OCI-M1 (cell line): Measurements from ENCODE around the gene KLK4.
"Not testable (repeated sequence)": the region's sequence is repeated elsewhere in the genome, so short reads cannot be mapped to it uniquely, and the experiment has no call there.

Experiments used
- DNase-seq: peaks from one replicate; lab custom pipeline; 2025; lab: John Stamatoyannopoulos, UW

Gene KLK4

DNA sequence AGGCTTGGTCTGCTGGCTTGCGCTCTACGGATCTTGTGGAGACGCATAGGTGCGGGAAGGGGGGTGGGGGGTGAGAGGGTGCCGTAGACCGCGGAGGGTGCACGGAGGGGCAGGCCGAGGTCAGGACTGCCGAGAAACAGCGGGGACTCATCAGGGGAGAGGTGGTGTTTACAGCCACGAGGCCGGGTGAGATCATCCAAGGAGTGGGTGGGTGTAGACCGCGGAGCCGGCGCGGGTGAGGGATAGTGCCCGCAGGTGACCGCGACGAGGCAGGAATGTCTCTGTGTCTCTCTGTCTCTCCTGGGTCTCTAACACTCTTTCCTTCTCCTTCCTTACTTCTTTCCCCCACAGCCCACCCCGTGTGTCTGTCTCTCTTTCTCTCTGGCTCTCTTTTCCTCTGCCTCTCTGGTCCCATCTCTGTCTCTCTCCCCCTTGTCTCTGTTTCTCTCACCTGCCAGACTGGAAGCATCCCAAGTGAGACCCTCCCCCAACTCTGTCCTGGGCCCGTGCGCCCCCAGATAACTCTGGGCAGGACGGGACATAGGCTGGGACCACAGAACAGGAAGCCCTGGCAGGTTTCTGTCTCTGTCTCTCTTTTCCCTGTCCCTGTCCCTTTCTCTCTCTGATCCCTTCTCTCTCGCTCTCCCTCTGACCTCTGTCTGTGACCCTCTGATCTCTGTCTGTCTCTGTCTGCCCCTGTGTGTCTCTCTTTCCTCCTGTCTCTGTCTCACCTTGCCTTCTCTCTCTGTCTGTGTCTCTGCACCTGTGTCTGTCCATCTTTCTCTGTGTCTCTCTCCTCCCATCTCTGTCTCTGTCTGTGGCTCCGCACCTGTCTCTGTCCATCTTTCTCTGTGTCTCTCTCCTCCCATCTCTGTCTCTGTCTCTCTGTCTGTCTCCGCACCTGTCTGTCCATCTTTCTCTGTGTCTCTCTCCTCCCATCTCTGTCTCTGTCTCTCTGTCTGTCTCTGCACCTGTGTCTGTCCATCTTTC lies 1.8 kb upstream of the KLK4 start:
- DNase-seq, result no peak

DNA sequence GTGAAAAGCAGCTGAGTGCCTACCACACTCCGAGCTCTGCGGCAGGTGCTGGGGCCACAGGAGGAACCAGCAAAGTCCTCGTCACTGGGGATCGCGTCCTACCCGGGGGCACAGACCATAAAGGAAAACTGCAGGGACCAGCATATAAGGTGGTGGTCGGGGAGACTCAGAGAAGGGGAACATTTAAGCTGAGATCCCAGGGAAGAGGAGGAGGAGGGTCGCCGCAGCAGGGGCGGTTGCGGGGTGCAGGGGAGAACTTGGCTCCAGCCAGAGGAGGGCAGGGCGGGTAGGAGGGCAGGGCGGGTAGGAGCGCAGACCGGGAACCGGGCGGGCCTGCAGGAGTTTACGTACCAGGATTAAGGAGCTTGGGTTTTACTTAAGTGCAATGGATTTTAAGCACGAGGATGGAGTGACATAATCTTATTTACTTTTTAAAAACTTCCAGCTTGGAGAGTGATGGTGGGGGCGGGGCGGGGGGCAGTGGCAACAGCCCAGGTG lies 956 bp upstream of the KLK4 start:
- DNase-seq, result no peak

DNA sequence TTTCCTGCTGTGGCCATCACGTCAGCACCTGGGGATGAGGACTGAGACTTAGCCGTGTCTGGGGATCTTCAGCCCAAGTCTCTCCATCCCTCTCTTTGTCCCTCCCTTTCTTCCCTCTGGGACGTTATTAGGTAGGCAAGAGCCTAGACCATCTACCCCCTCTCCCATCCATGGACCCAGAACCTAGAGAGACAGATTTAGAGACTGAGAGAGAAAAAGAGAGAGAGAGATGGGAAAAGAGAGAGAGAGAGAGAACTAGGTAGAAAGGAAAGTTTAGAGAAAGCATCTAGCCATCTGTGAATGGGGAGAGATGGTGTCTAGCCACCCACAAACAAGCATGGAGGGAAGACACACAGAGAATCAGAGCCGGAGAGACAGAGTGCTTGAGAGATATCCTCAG lies 473 bp downstream of the KLK4 start:
- no peak for DNase-seq

DNA sequence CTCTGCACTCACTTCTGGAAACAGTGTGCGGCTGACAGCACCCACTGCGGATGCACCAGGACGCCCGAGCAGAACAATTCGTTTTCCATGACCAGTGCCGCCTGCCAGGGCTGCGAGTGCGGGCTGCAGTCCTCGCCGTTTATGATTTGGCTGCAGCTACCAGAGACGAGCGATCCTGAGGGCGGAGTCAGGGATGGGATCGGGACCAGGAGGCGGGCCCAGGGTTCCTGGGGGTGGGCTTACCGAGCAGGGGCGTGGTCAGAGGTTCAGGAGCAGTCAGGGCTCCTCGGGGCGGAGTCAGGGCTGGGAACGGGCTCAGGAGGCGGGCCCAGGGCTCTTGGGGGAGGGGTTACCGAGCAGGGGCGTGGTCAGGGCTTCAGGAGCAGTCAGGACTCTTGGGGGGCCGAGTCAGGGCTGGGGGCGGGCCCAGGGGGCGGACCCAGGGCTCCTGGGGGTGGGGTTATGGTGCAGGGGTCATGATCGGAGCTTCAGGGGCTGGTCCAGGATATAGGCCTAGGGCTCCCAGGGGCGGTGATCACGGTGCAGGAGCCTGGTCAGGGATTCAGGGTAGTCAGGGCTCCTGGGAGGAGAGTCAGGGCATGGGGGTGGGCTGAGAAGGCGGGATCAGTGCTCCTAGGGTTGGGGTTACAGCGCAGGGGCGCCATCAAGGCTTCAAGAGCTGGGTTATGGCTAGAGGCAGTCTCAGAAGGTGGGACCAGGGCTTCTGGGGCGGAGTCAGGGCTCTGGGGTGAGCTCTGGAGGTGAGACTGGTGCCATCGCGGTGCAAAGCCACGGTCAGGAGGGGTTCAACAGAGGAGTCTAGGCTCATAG lies 1.7 kb downstream of the KLK4 start:
- DNase-seq, result peak; percentile 28

DNA sequence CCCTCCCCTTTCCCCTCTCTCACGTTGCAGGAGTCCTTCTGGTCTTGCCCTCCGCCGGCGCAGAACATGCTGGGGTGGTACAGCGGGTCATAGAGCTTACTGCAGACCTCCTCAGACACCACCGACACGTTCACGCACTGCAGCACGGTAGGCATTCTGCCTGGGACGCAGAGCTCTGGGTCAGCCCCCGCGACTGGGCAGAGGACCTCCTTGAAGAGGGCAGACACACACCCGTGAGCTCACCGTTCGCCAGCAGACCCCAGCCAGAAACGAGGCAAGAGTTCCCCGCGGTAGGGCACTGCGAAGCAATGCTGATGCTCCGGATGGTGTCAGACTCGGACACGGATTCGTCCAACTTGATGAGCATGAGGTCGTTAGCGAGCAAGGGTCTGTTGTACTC lies 2.9 kb downstream of the KLK4 start:
- DNase-seq, result no peak

DNA sequence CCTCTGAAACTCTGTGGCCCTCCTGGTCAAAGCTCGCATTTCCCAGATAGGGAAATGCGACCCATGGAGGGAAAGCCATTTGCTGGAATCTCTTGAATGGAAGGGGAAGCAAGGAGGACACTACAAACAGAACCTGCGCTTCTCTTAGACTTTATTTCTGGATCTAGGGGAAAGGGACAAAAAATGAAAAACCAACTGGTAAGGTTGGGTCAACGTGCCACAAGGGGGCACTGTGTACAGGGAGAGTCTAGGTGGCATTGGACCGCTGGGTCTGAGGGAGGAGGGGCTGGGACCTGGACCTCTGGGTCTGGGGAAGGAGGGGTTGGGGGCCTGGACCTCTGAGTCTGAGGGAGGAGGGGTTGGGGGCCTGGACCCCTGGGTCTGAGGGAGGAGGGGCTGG lies 5.0 kb downstream of the KLK4 start:
- peak; percentile 70 for DNase-seq

DNA sequence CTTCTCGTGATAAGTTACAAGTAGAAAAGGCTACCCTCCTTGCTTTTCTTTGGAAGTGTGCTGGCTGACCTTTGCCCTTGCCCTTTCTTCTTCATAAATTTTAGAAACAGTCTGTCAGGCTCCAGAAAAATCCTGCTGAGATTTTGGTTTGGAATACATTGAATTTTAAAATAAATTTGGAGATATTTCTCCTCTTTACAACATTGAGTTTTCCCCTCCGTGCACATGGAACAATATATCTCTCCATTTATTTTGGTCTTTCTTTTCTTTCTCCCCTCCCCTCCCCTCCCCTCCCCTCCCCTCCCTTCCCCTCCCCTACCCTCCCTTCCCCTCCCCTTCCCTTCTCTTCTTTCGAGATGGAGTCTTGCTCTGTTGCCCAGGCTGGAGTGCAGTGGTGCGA lies 8.6 kb downstream of the KLK4 start:
- DNase-seq, result no peak

DNA sequence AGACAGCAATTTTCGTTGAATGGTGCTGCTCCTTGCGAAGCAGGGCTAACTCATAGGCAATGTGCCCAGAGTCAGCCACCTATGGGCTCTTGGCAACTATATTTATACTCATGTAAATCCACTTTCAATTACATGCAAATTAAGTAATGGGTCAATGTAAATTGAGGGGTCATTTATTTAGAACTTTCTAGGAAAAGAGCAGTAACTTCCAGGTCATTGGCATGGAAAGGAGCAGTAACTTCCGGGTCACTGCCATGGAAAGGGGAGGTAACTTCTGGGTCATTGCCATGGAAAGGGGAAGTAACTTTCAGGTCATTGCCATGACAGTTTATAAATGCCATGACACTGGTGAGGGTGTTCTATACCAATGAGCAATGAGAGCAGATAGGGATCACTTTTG lies 11.6 kb downstream of the KLK4 start:
- DNase-seq, result peak; percentile 84

DNA sequence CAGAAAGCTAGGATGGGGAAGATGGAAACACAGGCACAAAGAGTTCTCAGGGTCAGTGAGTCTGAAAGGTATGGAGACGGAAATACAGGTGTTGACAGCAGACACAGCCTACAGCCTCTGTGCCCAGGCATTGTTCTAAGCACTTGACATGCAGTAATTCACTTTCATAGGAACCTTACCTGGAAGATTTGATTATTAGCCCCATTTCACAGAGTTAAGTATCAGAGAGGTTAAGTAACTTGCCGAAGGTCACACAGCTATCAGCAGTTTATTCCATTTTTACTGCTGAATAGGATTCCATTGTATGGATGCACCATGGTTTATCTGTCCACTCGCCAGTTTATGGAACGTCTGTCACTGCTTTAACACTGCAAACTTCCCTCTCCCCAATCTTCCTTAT lies 13.2 kb downstream of the KLK4 start:
- DNase-seq, result no peak

DNA sequence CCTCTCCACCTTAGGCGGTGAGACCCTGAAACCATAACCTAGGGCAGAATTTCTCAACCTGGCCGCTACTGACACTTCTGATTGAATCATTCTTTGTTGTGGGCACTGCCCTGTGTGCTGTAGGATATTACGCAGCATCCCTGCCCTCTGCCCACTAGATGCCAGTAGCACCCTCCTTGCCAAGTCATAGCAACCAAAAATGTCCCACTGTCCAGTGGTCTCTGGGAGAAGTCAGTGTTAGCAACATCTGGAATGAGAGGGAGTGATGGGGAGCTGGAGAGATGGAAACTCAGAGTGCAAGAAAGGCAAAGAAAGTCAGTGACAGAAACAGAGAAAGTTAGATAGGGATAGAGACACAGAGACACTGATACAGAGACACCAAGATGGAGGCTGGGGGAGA lies 13.6 kb downstream of the KLK4 start:
- no peak for DNase-seq

DNA sequence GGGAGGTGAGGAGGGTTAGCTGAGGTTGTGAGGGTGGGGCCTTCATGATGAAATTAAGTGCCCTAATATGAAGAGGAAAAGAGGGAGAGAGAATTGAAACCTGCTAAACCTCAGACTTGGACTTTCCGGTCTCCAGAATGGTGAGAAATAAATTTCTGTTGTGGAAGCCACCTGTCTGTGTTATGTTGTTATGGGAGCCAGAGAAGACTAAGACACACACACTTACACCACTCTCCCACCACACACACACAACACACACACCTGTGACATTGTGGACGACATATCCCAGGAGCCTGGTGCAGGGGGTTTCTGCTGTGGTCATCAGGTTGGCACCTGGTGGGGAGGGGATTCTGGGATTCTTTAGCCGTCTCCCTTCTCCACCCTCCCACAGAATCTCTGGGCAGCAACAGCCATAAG lies 14.0 kb downstream of the KLK4 start:
- DNase-seq, result no peak

DNA sequence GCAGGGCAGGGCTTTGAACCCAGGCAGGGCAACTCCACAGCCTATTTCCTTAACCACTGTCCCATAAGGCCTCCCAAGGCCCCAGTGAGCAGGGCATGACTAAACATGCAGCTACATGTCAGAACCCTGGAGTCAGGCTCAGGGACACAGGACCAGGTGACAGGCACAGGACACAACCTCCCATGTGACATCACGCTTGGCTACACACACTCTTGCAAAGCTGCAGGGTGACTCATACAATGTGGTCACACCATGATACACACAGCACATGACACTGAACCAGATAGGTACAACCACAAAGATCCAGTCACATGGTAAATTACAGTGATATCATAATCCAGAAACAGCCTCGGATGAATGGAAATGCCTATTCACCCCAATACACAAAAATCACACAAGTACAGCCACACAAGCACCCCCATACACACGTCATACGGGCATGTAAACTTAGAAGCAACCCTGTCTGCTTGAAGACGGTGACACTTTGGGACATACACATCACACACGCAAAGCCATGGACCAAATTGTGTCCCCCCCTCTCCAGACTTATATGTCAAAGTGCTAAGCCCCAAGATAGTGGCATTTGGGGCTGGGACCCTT lies 14.5 kb downstream of the KLK4 start:
- DNase-seq, result peak; percentile 89

DNA sequence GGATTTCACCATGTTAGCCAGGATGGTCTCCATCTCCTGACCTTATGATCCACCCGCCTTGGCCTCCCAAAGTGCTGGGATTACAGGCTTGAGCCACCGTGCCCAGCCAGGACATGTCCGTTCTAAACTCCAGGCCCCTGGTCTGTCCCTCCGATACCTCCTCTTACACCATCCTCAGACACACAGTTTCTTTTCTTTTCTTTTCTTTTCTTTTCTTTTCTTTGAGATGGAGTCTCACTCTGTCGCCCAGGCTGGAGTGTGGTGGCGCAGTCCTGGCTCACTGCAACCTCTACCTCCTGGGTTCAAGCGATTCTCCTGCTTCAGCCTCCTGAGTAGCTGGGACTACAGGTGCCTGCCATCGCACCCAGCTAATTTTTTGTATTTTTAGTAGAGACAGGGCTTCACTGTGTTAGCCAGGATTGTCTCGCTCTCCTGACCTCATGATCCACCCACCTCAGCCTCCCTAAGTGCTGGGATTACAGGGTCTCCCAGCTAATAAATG lies 15.1 kb downstream of the KLK4 start:
- not testable (repeated sequence) for DNase-seq

DNA sequence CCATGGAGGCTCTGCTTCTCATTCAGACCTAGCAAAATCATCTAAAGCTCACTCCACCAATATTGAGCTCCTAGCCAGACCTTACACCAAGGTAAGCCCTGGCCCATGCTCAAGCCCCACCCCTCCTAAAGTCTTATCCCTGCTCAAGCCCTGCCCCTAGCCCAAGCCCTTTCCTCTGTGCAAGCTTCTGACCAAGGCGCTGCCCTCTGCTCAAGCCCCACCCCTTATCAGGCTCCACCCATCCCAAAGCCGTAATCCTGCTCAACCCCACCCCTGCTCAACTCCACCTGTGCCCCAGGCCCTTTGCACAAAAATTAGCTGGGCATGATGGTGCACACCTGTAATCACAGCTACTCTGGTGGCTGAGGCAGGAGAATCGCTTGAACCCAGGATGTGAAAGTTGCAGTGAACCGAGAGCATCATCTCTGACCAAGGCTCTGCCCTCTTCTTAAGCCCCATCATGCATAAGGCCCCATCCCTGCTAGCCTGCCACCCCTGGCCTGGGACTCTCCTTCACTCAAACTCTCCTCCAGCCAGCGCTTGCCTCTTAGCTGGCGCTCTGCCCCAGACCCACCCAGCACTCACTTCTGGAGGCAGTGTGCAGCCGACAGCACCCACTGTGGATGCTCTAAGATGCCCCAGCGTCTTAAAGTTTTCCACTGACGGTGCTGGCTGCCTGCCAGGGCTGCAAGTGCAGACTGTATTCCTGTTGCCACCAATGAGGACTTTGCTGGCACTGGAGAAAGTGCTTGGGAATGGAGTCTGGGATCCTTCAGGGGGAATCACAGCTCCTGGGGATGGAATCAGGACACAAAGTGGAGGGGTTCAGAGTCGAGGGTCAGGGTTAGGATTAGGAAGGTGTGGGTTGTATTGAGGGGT lies 16.5 kb downstream of the KLK4 start:
- no peak for DNase-seq

DNA sequence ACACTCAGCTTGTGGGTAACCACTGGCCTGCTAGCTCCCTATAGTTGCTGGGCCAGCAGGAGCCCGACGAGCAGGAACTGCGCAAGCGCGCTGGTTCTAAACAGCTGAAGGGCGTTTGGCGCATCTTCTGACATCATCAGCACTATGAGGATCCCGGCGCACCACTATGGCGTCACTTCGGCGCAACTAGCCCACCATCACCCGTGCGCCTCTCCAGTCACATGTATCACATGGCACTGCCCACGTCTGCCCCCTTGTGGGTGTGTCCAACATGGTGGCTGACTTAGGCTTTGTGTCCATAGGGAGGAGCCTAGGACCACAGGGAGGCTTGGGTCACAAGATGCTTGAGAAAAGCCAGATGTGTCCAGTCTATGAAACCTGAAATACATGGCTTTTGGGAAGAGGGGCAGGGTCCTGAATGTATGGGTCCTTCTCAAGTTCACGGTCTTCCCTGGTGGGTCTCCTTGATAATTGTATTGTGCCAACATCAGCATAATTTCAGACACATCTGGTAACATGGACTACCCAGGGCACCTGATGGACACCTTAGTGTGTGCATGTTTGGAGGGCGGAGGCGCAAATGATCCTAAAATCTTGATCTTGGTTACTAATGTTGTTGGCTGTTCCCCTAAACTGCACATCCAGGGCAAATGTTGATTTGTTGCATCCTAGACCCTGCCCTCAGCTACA lies 18.0 kb downstream of the KLK4 start:
- peak; percentile 39 for DNase-seq

DNA sequence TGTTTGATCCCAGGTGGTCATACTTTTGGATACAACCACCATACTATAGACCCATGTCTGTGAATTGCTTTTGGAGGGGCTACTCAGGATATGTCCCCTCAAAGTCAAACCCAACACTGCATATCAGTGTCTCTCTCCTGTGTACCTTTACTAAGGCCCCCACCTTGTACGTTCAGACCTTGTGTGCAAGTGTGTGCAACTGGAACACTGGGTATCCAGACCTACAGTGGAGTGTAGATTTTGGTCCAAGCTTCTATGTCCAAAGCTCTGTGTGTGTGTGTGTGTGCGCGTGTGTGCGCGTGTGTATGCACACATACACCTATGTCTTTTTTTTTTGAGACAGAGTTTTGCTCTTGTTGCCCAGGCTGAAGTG lies 20.0 kb downstream of the KLK4 start:
- DNase-seq, result no peak

DNA sequence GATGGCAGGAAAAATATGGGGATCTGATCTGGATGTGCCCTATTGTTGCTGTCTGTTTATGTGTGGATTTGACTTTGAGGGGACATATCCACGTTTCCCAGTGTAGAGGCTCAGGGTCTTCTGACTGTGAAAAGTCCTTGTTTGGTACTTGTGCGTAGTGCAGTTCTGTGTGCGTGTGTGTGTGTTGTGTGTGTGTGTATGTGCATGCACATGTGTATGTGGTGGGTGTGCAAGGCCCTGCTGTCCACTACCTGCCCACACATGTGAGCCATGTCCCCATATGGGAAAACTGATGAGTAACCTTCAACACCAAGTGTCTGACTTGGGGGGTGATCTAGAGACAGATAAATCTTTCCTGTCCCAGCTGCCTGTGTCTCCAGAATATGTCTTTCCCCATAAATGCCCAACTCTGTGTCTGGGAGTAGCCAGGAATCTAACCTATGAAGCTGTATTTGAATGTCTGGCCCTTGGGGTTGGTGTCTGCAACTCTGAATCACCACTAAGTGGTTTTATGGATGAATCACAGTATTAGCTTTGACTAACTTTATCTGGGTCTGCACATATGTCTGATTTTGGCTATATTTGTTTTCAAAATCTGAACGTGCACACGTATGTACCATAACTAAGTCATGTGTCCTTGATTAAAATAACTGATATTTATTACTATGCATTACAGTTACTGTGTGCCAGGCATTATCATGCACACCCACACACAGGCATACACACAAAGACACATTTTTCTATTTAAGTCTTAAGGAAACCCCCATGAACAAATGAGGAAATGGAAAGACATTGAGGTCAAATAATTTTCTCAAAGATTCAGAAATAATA lies 20.6 kb downstream of the KLK4 start:
- no peak for DNase-seq

DNA sequence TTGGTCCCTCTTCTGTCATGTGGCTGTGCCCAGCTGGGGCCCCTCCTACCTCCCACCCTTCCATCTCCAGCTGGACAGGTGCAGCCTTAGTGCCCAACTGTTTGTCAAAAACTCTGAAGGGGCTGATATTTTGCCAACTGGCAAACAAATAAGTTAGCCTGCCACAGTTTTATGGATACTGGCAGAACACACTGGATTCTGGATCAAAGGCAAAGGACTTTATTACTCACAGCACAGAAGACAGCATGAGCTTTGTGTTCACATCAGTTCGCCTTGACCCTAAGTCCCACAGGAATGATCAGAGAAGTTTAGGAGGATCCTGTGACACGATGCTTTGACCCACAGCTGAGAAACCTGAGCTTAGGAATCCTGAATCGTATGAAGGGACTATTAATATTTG lies 21.6 kb downstream of the KLK4 start:
- DNase-seq, result no peak

DNA sequence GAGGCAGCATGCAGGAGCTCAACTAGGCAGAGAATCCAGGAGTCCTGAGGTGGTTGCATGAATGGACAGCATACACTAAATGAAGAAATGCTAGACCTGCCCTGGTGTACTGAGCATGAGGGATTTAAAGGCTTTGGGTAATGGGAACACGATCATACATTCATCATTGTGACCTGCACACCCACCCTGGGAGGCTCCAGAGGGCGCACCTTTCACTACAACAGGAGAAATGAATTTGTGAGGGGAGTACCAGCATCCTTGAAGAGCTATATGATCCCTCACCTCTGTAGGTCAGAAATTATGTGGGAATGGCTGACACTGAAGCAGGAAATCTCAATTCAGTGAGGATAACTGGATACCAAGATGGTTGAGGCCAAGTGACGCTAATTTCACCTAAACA lies 29.0 kb downstream of the KLK4 start:
- no peak for DNase-seq

DNA sequence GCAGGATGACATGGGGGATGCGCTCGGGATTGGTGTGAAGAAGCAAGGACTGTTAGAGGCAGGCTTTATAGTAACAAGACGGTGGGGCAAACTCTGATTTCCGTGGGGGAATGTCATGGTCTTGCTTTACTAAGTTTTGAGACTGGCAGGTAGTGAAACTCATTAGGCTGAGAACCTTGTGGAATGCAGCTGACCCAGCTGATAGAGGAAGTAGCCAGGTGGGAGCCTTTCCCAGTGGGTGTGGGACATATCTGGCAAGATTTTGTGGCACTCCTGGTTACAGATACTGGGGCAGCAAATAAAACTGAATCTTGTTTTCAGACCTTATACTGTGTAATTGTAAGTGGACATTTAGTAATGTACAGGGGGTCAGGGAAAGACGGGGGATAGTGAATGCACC lies 31.0 kb downstream of the KLK4 start:
- no peak for DNase-seq
